ENCODE data around the gene C12orf56. TPM values are rescaled to one million over a fixed set of nuclear protein-coding genes. Genes with fewer than 3 reads are reported as not detected.
"Not testable (repeated sequence)": the region's sequence is repeated elsewhere in the genome, so short reads cannot be mapped to it uniquely, and the experiment has no call there.

Gene C12orf56
- total RNA-seq, 4 donors from 2014 or later = 0.11 TPM; not detected in 3

- Histone ChIP-seq H3K27ac (replicated peaks in 1 of 4) (no peak overlapping the region), H3K4me1 (no peaks in the 10 kb centered on the region), H3K4me3 (no peak overlapping the region), H3K36me3 (no peaks in the 10 kb centered on the region), H3K27me3 (no peaks in the 10 kb centered on the region), H3K9me3 (no peaks in the 10 kb centered on the region)
- intact Hi-C loops (cut with DNase I) = no loop called here
- TF ChIP-seq CTCF (IDR thresholded peaks at IDR 0.05) = no peak
- no peak for TF ChIP-seq EP300 (IDR thresholded peaks at IDR 0.05)
- no peak for TF ChIP-seq POLR2AphosphoS5 (IDR thresholded peaks at IDR 0.05)
- no peak for TF ChIP-seq POLR2A (IDR thresholded peaks at IDR 0.05; ENCODE audit: low read depth)
- 90% methylated on average over 5 of the region's 5 CpGs for WGBS
- DNase-seq (ENCODE audit: extremely low spot score) = no peak
These were observed 58.3 kb downstream of the C12orf56 start for GRCh38 chr12:64332296-64332695.

GRCh38 chr12:64329031-64329710, 61.4 kb downstream of the C12orf56 start:
- intact Hi-C loops (cut with DNase I); DNase-seq (ENCODE audit: extremely low spot score); H3K4me3 ChIP-seq; H3K36me3 ChIP-seq; H3K27ac ChIP-seq (replicated peaks in 1 of 4); H3K4me1 ChIP-seq; H3K27me3 ChIP-seq; H3K9me3 ChIP-seq: not testable (repeated sequence)
- WGBS = 90% methylated on average over 9 of the region's 9 CpGs

GRCh38 chr12:64325055-64325454, 65.5 kb downstream of the C12orf56 start:
- intact Hi-C loops (cut with DNase I) = no loop called here
- Histone ChIP-seq H3K4me1 (no peaks in the 10 kb centered on the region), H3K27ac (replicated peaks in 1 of 4) (no peak overlapping the region), H3K27me3 (no peaks in the 10 kb centered on the region), H3K36me3 (no peaks in the 10 kb centered on the region), H3K9me3 (no peaks in the 10 kb centered on the region), H3K4me3 (no peak overlapping the region)
- TF ChIP-seq POLR2A (IDR thresholded peaks at IDR 0.05; ENCODE audit: low read depth) = no peak
- no peak for TF ChIP-seq EP300 (IDR thresholded peaks at IDR 0.05)
- TF ChIP-seq CTCF (IDR thresholded peaks at IDR 0.05) = no peak
- TF ChIP-seq POLR2AphosphoS5 (IDR thresholded peaks at IDR 0.05) = no peak
- WGBS = 68% methylated on average over 2 of the region's 2 CpGs
- no peak for DNase-seq (ENCODE audit: extremely low spot score)

DNA sequence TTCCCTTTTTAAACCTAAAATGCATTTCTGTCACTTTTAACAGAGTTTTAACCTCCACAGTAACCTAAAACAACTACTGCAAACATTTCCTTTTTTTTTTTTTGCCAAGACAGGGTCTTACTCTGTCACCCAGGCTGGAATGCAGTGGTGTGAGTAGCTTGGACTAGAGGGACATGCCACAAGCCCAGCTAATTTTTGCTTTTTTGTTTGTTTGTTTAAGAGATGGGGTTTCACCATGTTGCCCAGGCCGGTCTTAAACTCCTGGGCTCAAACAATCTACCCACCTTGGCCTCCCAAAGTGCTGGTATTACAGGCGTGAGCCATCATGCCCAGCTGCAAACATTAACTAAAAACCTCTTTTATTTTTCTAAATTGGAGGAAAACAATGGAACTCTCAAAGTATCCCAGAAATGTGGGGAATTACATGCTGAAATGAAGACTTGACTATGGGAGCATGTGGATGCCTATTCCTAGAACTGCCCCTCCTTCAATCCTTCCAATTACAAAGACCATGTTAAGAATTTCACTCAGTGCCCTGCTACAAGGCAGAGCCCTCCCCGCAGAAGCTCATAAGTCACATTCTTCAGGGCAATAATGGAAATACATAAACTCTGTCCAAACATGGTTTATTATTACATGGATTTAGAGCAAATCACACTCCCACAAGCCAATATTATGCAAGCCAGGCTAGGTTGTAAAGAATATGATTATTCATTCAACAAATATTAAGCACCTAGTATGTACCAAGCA, 66.9 kb downstream of the C12orf56 start:
- WGBS = 75% methylated on average over 3 of the region's 3 CpGs
- Histone ChIP-seq H3K36me3 (no peaks in the 10 kb centered on the region), H3K4me3 (no peak overlapping the region), H3K4me1 (no peaks in the 10 kb centered on the region), H3K27me3 (no peaks in the 10 kb centered on the region), H3K27ac (replicated peaks in 1 of 4) (no peak overlapping the region), H3K9me3 (no peaks in the 10 kb centered on the region)
- intact Hi-C loops (cut with DNase I) = no loop called here
- no peak for DNase-seq (ENCODE audit: extremely low spot score)
- no peak for TF ChIP-seq EP300 (IDR thresholded peaks at IDR 0.05)
- no peak for TF ChIP-seq CTCF (IDR thresholded peaks at IDR 0.05)
- TF ChIP-seq POLR2AphosphoS5 (IDR thresholded peaks at IDR 0.05) = no peak
- no peak for TF ChIP-seq POLR2A (IDR thresholded peaks at IDR 0.05; ENCODE audit: low read depth)

GRCh38 chr12:64323006-64323405, 67.6 kb downstream of the C12orf56 start:
- 75% methylated on average over 4 of the region's 4 CpGs for WGBS
- intact Hi-C loops (cut with DNase I) = no loop called here
- DNase-seq (ENCODE audit: extremely low spot score) = no peak
- no peak overlapping the region for H3K4me3 ChIP-seq
- no peaks in the 10 kb centered on the region for H3K36me3 ChIP-seq
- H3K27ac ChIP-seq (replicated peaks in 1 of 4) = no peak overlapping the region
- no peaks in the 10 kb centered on the region for H3K4me1 ChIP-seq
- no peaks in the 10 kb centered on the region for H3K27me3 ChIP-seq
- H3K9me3 ChIP-seq = no peaks in the 10 kb centered on the region
- TF ChIP-seq POLR2AphosphoS5 (IDR thresholded peaks at IDR 0.05) (no peak), CTCF (IDR thresholded peaks at IDR 0.05) (no peak)
